ENCODE measurements around the gene TESPA1. TPM values are rescaled to one million over a fixed set of nuclear protein-coding genes. Genes with fewer than 3 reads are reported as not detected.

The TESPA1 gene
- total and polyA plus RNA-seq, 9 of the 15 experiments (the other 6 are each of a cell fraction or from before 2014, with no cell fraction given): 0.72 to 7.1 (median 2.4) TPM

GRCh38 chr12:55019784-55020183, 35.2 kb upstream of the TESPA1 start, which contains the start of gene NEUROD4 (continued):
- TF ChIP-seq GTF3C2 (IDR thresholded peaks at IDR 0.05; ENCODE audit: borderline replicate concordance, extremely low read depth, insufficient read length) (no peak), EHMT2 (IDR thresholded peaks at IDR 0.05) (peak; percentile 99), PREB (CRISPR knock-in tag; IDR thresholded peaks at IDR 0.05) (no peak), CTCF (IDR thresholded peaks at IDR 0.05 in 2 of 3, conservative IDR thresholded peaks at IDR 0.05 in 1 of 3; ENCODE audit: insufficient read depth in 2 of 3, low read depth in 1 of 3, low read length in 3 of 3) (no peak), MECOM (CRISPR knock-in tag; IDR thresholded peaks at IDR 0.05) (no peak), E2F5 (CRISPR knock-in tag; IDR thresholded peaks at IDR 0.05) (peak; percentile 35; the same call in 1 of the 2 replicates), ZNF766 (CRISPR knock-in tag; conservative IDR thresholded peaks at IDR 0.05) (peak; percentile 92), HNRNPH1 (optimal IDR thresholded peaks at IDR 0.05; ENCODE audit: low read depth, low read length) (no peak), ZMIZ1 (IDR thresholded peaks at IDR 0.05; ENCODE audit: low read depth in 2 of 2, low read length in 2 of 2) (no peak), SNAPC5 (CRISPR knock-in tag; IDR thresholded peaks at IDR 0.05) (no peak), CREB1 (IDR thresholded peaks at IDR 0.05) (no peak), CREB1 (CRISPR knock-in tag; IDR thresholded peaks at IDR 0.05) (no peak), ZNF217 (CRISPR knock-in tag; IDR thresholded peaks at IDR 0.05) (no peak), ERF (CRISPR knock-in tag; IDR thresholded peaks at IDR 0.05) (no peak), TFAM (CRISPR knock-in tag; conservative IDR thresholded peaks at IDR 0.05) (no peak), TRIM28 (IDR thresholded peaks at IDR 0.05) (no peak), BMI1 (IDR thresholded peaks at IDR 0.05; ENCODE audit: low read length) (no peak)
